GM06990 (cell line): ENCODE measurements around the gene ATP6V0B.

ENCODE experiments used
- DNase-seq: peaks from one replicate; pipeline ENCODE4 v3.0.0-alpha.2; 2011; ENCODE audit not compliant: insufficient read length; ENCODE audit errors: extremely low read depth
- H3K27me3 ChIP-seq: replicated peaks from 2 replicates; pipeline ENCODE4 v1.6.0; 2011; ENCODE audit warnings: low read length; ENCODE audit not compliant: control insufficient read depth, insufficient read depth
- H3K36me3 ChIP-seq: 2 replicates; pipeline ENCODE4 v1.5.1; 2011; ENCODE audit warnings: low read length; ENCODE audit not compliant: control insufficient read depth, insufficient read depth
- H3K4me3 ChIP-seq: replicated peaks from 2 replicates; pipeline ENCODE4 v1.5.1; 2011; ENCODE audit warnings: low read depth, mild to moderate bottlenecking, control low read depth, low read length
- TF ChIP-seq, protein P1 (sequence below): IDR thresholded peaks from 2 replicates; pipeline ENCODE4 v1.5.1; 2011; ENCODE audit warnings: low read length, control low read depth, mild to moderate bottlenecking, inconsistent platforms; ENCODE audit not compliant: insufficient read depth, poor library complexity, severe bottlenecking

ATP6V0B gene

DNA sequence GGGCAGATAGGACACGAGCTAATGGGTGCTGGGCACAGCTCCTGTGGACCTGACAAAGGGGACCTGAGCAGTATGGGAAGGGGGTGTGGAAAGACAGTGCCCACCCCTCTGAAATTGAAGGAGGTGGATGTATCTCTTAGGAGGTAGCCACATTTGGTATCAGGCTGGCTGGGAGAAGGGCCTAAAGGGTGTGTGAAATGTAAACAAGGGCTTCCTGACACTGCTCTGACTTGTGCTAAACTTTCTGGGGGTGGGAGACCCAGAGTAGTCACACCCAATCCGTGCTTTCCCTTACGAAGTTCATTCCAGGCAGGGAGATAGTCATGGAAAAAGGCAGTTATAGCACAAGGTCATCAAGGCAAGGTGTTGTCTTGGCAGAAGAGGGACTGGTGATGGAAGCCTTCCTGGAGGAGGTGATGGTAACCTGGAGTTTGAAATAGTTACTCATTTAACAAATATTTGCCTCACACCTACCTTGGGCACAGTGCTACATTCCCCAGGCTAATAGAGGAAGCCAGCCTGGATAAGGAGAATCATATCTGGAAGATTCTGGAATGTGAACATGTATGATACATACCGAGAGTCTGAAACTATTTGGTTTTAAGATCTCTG, 11.3 kb downstream of the ATP6V0B start:
- Histone ChIP-seq H3K36me3 (peaks cover 6% of the 10 kb centered on the region), H3K27me3 (no peaks in the 10 kb centered on the region), H3K4me3 (no peak overlapping the region)
- TF ChIP-seq, protein P1, sequence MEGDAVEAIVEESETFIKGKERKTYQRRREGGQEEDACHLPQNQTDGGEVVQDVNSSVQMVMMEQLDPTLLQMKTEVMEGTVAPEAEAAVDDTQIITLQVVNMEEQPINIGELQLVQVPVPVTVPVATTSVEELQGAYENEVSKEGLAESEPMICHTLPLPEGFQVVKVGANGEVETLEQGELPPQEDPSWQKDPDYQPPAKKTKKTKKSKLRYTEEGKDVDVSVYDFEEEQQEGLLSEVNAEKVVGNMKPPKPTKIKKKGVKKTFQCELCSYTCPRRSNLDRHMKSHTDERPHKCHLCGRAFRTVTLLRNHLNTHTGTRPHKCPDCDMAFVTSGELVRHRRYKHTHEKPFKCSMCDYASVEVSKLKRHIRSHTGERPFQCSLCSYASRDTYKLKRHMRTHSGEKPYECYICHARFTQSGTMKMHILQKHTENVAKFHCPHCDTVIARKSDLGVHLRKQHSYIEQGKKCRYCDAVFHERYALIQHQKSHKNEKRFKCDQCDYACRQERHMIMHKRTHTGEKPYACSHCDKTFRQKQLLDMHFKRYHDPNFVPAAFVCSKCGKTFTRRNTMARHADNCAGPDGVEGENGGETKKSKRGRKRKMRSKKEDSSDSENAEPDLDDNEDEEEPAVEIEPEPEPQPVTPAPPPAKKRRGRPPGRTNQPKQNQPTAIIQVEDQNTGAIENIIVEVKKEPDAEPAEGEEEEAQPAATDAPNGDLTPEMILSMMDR = no peak
- no peak for DNase-seq

DNA sequence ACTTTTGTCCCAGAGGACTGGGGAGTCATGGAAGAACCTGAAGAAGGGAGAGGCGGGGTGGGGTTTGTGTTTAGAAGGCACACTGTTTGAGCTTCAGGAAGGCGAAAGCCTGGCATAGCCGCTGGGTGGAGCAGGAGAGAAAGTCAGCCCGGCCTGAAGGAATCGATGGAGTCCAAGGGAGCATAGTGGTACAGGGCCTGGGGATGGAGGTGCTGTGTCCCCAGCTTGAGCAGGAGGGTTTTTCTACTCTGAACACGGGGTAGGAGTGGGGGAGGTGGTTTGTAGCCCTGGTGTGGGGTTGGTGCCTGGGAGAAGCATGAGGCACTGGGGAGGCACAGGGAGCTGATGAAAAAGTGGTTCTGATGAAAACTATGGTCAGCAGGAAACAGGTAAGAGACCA, 12.0 kb downstream of the ATP6V0B start:
- Histone ChIP-seq H3K36me3 (peaks cover 6% of the 10 kb centered on the region), H3K4me3 (no peak overlapping the region), H3K27me3 (no peaks in the 10 kb centered on the region)
- DNase-seq = no peak
- TF ChIP-seq, protein P1 = no peak

DNA sequence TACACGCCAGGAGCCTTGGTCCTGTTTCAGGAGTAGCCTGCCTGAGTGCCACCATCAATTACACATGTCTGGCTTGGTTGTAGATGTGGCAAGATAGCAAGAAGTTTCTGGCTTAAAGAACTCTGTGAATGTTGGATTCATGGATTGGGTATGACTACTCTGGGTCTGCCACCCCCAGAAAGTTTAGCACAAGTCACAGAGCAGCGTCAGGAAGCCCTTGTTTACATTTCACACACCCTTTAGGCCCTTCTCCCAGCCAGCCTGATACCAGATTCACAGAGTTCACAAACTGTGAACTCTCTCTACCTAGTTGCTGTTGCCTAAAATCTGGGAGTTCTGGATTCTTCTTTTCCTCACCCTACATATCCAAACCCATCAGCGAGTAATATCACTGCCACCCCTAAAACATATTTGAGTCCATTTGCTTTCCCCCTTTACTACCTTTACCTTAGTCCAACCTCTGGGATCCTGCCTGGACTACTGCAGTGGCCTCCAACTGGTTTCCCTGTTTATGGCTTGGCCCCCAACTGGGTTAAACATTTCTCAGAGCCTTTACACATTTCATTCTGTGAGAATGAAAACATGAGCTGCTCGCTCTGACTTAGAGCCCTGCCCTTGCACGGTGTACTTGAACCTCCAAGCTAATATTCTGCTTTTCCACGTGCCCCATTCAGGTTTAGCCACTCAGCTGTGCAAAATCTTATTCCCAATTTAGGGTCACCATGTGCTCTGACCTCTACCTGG, 12.6 kb downstream of the ATP6V0B start:
- Histone ChIP-seq H3K27me3 (no peaks in the 10 kb centered on the region), H3K4me3 (no peak overlapping the region), H3K36me3 (peaks cover 3% of the 10 kb centered on the region)
- DNase-seq = no peak
- TF ChIP-seq, protein P1 = no peak

DNA sequence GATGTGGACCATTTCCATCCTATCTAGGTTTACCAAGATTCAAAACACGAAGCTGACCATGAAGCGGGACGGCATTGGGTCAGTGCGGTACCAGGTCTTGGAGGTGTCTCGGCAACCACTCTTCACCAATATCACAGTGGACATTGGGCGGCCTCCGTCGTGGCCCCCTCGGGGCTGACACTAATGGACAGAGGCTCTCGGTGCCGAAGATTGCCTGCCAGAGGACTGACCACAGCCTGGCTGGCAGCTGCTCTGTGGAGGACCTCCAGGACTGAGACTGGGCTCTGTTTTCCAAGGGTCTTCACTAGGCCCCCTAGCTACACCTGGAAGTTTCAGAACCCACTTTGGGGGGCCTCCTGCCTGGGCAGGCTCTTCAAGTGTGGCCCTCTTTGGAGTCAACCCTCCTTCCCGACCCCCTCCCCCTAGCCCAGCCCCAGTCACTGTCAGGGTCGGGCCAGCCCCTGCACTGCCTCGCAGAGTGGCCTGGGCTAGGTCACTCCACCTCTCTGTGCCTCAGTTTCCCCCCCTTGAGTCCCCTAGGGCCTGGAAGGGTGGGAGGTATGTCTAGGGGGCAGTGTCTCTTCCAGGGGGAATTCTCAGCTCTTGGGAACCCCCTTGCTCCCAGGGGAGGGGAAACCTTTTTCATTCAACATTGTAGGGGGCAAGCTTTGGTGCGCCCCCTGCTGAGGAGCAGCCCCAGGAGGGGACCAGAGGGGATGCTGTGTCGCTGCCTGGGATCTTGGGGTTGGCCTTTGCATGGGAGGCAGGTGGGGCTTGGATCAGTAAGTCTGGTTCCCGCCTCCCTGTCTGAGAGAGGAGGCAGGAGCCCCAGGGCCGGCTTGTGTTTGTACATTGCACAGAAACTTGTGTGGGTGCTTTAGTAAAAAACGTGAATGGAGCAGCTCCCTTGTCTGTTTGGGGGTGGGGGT, 15.8 kb downstream of the ATP6V0B start:
- peak overlapping the region; percentile 85 for H3K4me3 ChIP-seq
- no peak for DNase-seq
- TF ChIP-seq, protein P1 = peak; percentile 30
- no peaks in the 10 kb centered on the region for H3K27me3 ChIP-seq
- H3K36me3 ChIP-seq = no peaks in the 10 kb centered on the region

DNA sequence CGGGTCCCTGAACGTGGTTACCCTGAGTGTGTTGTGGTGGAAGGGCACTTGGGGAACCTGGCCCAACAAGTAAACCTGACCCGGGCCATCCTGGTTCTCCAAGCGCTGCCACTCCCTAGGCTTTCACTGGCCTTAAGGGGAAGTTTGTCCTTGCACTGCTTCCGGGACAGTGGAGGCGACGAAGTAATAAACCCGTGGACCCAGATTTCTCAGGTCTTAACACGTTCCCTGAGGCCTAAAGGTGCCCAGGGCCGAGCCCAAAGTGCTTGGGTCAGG, 16.4 kb downstream of the ATP6V0B start:
- TF ChIP-seq, protein P1 = no peak
- no peaks in the 10 kb centered on the region for H3K27me3 ChIP-seq
- H3K4me3 ChIP-seq = peak overlapping the region; percentile 85
- DNase-seq = no peak
- no peaks in the 10 kb centered on the region for H3K36me3 ChIP-seq
